ENCODE measurements around the gene C14orf39.
"Not testable (repeated sequence)": the region's sequence is repeated elsewhere in the genome, so short reads cannot be mapped to it uniquely, and the experiment has no call there.

The C14orf39 gene

GRCh38 chr14:60488175-60488574, 2.3 kb upstream of the C14orf39 start:
- no peak for DNase-seq

- DNase-seq = no peak
These were observed 1.3 kb upstream of the C14orf39 start for GRCh38 chr14:60487211-60487610.

- DNase-seq = no peak
These were observed 736 bp downstream of the C14orf39 start for GRCh38 chr14:60485057-60485597.

GRCh38 chr14:60482743-60483142, 3.1 kb downstream of the C14orf39 start:
- no peak for DNase-seq

GRCh38 chr14:60480248-60480647, 5.6 kb downstream of the C14orf39 start:
- DNase-seq = not testable (repeated sequence)

- no peak for DNase-seq
These were observed 30.0 kb downstream of the C14orf39 start for GRCh38 chr14:60455875-60456274.

GRCh38 chr14:60430276-60430675, 55.6 kb downstream of the C14orf39 start:
- no peak for DNase-seq

GRCh38 chr14:60420050-60420449, 65.8 kb downstream of the C14orf39 start:
- no peak for DNase-seq

GRCh38 chr14:60397550-60397949, 88.3 kb downstream of the C14orf39 start:
- not testable (repeated sequence) for DNase-seq

GRCh38 chr14:60396718-60397343, 89.0 kb downstream of the C14orf39 start:
- no peak for DNase-seq

Data from CD4-positive, alpha-beta T cell treated with Interleukin-1 beta for 1 hour (primary cell).